ENCODE data around the gene KIF21A.

- TF ChIP-seq POLR2A (IDR thresholded peaks at IDR 0.05) (no peak), CTCF (IDR thresholded peaks at IDR 0.05) (no peak)
These were observed 16.1 kb upstream of the KIF21A start for GRCh38 chr12:39459027-39459434.

Measured in lower leg skin (tissue), 3 donors.